ENCODE data around the gene KRTAP10-1. TPM values are rescaled to one million over a fixed set of nuclear protein-coding genes. Genes with fewer than 3 reads are reported as not detected.

KRTAP10-1 gene
- total RNA-seq, 1 experiment from 2014 or later, result not detected

GRCh38 chr21:44564886-44565598 is 25.0 kb upstream of the KRTAP10-1 start:
- Histone ChIP-seq H3K23ac (ENCODE audit: insufficient read length, low read depth, low read length) (no peak overlapping the region), H4K20me1 (ENCODE audit: control insufficient read depth, insufficient read depth, insufficient read length) (no peaks in the 10 kb centered on the region), H2BK15ac (ENCODE audit: low read depth, low read length) (no peak overlapping the region), H2BK20ac (ENCODE audit: low read depth, low read length, poor library complexity, severe bottlenecking) (no peak overlapping the region), H3K4me1 (ENCODE audit: insufficient read depth, low read length) (no peaks in the 10 kb centered on the region), H2BK5ac (ENCODE audit: insufficient read length, low read length) (no peak overlapping the region), H3K18ac (ENCODE audit: insufficient read length, low read depth, low read length) (no peak overlapping the region), H2BK120ac (ENCODE audit: low read depth, low read length, poor library complexity, severe bottlenecking) (no peak overlapping the region), H3K23me2 (ENCODE audit: insufficient read length, low read depth, low read length, poor library complexity, severe bottlenecking) (no peaks in the 10 kb centered on the region), H3K56ac (ENCODE audit: insufficient read length, low read depth, low read length) (no peak overlapping the region), H3K4ac (ENCODE audit: low read depth, low read length) (no peak overlapping the region), H3K9me3 (ENCODE audit: control insufficient read depth, low read depth, low read length) (no peaks in the 10 kb centered on the region), H3K27me3 (ENCODE audit: insufficient read depth, low read length) (no peaks in the 10 kb centered on the region), H3K79me2 (ENCODE audit: insufficient read depth, low read length) (no peaks in the 10 kb centered on the region), H2AK5ac (ENCODE audit: insufficient read length, low read length) (no peak overlapping the region), H2BK12ac (ENCODE audit: insufficient read length, low read depth, low read length) (no peak overlapping the region), H3T11ph (ENCODE audit: low read length) (no peak overlapping the region), H2AFZ (ENCODE audit: low read length) (no peak overlapping the region), H4K8ac (replicated peaks; ENCODE audit: insufficient read length, low read depth, low read length) (no peak overlapping the region), H3K14ac (ENCODE audit: insufficient read depth, low read length) (no peak overlapping the region), H3K79me1 (ENCODE audit: insufficient read depth, low read depth, low read length, poor library complexity, severe bottlenecking) (no peaks in the 10 kb centered on the region), H3K4me2 (ENCODE audit: insufficient read depth, insufficient read length, low read length) (no peak overlapping the region), H4K91ac (ENCODE audit: insufficient read length, low read depth, low read length) (no peak overlapping the region), H3K27ac (ENCODE audit: insufficient read length, low read depth, low read length) (no peak overlapping the region), H4K5ac (ENCODE audit: insufficient read length, low read depth, low read length) (no peak overlapping the region), H3K9ac (ENCODE audit: extremely low read depth, insufficient read length, low read length) (no peak overlapping the region)
- no CpG with 5 or more reads among the region's 1 CpG for WGBS (ENCODE audit: extremely low coverage, insufficient read length, low lambda C conversion rate)
- Mint-ChIP-seq H3K4me1 (no peaks in the 10 kb centered on the region), H3K36me3 (ENCODE audit: insufficient read depth in 1 of 3, low read depth in 3 of 3) (no peaks in the 10 kb centered on the region; a peak in 1 of 7 replicates), H3K4me3 (no peak overlapping the region; a peak in 1 of 5 replicates), H3K27me3 (ENCODE audit: low read depth) (peaks cover 9% of the 10 kb centered on the region), H3K27ac (no peak overlapping the region), H3K9me3 (no peaks in the 10 kb centered on the region)
- no peak for DNase-seq
- no peak for TF ChIP-seq CTCF (conservative IDR thresholded peaks at IDR 0.05)
